ENCODE results near the gene WDFY3.

The WDFY3 gene

DNA sequence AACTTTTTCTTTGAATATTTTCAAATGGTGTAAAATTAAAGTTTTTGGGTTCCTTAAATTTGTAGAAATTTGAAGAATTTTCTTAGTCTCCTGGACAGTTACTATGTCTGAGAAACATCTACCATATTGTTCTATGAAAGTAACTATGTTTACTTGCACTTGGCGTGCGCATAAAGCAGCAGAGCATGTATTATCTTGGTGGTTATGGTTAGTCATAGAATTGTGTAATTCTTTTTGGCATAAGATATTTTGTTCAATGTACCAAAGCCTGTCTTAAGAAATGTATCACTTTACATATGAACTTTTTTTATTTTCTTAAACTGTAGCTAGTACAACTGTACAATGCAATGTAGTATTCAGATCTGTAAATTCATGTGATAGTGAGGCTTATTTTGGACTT, 334.4 kb downstream of the WDFY3 start:
- TF ChIP-seq, protein P1, sequence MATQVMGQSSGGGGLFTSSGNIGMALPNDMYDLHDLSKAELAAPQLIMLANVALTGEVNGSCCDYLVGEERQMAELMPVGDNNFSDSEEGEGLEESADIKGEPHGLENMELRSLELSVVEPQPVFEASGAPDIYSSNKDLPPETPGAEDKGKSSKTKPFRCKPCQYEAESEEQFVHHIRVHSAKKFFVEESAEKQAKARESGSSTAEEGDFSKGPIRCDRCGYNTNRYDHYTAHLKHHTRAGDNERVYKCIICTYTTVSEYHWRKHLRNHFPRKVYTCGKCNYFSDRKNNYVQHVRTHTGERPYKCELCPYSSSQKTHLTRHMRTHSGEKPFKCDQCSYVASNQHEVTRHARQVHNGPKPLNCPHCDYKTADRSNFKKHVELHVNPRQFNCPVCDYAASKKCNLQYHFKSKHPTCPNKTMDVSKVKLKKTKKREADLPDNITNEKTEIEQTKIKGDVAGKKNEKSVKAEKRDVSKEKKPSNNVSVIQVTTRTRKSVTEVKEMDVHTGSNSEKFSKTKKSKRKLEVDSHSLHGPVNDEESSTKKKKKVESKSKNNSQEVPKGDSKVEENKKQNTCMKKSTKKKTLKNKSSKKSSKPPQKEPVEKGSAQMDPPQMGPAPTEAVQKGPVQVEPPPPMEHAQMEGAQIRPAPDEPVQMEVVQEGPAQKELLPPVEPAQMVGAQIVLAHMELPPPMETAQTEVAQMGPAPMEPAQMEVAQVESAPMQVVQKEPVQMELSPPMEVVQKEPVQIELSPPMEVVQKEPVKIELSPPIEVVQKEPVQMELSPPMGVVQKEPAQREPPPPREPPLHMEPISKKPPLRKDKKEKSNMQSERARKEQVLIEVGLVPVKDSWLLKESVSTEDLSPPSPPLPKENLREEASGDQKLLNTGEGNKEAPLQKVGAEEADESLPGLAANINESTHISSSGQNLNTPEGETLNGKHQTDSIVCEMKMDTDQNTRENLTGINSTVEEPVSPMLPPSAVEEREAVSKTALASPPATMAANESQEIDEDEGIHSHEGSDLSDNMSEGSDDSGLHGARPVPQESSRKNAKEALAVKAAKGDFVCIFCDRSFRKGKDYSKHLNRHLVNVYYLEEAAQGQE (IDR thresholded peaks at IDR 0.05; ENCODE audit: low read depth): no peak
- TF ChIP-seq, protein P2, sequence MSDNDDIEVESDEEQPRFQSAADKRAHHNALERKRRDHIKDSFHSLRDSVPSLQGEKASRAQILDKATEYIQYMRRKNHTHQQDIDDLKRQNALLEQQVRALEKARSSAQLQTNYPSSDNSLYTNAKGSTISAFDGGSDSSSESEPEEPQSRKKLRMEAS (IDR thresholded peaks at IDR 0.05): no peak
- no peak for TF ChIP-seq YY1 (IDR thresholded peaks at IDR 0.05; ENCODE audit: low read depth)
- no peak for TF ChIP-seq RAD21 (IDR thresholded peaks at IDR 0.05; ENCODE audit: low read depth)
- TF ChIP-seq EP300 (IDR thresholded peaks at IDR 0.05; ENCODE audit: borderline replicate concordance): no peak
- no peak for TF ChIP-seq TEAD4 (IDR thresholded peaks at IDR 0.05)
- TF ChIP-seq CREB1 (IDR thresholded peaks at IDR 0.05; ENCODE audit: low read depth): no peak
- no peak for TF ChIP-seq TCF12 (IDR thresholded peaks at IDR 0.05; ENCODE audit: low read depth)
- no peak for TF ChIP-seq ZBTB7A (IDR thresholded peaks at IDR 0.05; ENCODE audit: low read depth)
- TF ChIP-seq, protein P3, sequence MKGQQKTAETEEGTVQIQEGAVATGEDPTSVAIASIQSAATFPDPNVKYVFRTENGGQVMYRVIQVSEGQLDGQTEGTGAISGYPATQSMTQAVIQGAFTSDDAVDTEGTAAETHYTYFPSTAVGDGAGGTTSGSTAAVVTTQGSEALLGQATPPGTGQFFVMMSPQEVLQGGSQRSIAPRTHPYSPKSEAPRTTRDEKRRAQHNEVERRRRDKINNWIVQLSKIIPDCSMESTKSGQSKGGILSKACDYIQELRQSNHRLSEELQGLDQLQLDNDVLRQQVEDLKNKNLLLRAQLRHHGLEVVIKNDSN (IDR thresholded peaks at IDR 0.05): no peak
- TF ChIP-seq TAF1 (IDR thresholded peaks at IDR 0.05; ENCODE audit: low read depth): no peak
- no peak for TF ChIP-seq EGR1 (IDR thresholded peaks at IDR 0.05)
- no peak for TF ChIP-seq CEBPB (IDR thresholded peaks at IDR 0.05)
- TF ChIP-seq NFIC (IDR thresholded peaks at IDR 0.05): no peak

DNA sequence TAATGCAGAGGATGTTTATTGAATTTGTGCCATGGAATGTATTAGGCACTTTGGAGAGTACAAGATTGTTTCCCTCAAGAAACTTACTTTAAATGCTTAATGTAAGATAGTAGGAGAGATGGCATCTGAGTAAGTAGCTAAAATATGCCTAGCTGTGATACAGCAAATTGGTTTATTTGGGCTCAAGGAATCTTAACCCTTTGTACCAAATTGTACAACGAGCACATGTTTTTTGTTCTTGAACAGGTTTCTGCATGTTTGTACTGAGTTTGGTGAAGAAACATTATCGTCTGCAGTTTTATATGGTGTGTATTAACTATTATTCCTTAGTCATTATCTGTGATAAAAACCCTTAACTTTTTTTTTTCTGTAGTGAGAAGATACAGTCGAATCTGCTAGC, 334.9 kb downstream of the WDFY3 start:
- no peak for TF ChIP-seq EGR1 (IDR thresholded peaks at IDR 0.05)
- TF ChIP-seq CREB1 (IDR thresholded peaks at IDR 0.05; ENCODE audit: low read depth): no peak
- TF ChIP-seq TEAD4 (IDR thresholded peaks at IDR 0.05): no peak
- TF ChIP-seq, protein P1 (IDR thresholded peaks at IDR 0.05; ENCODE audit: low read depth): no peak
- TF ChIP-seq FOXM1 (IDR thresholded peaks at IDR 0.05; ENCODE audit: borderline replicate concordance, low read depth): no peak
- TF ChIP-seq, protein P2 (IDR thresholded peaks at IDR 0.05): no peak
- no peak for TF ChIP-seq TAF1 (IDR thresholded peaks at IDR 0.05; ENCODE audit: low read depth)
- TF ChIP-seq YY1 (IDR thresholded peaks at IDR 0.05; ENCODE audit: low read depth): no peak
- TF ChIP-seq NFIC (IDR thresholded peaks at IDR 0.05): no peak
- TF ChIP-seq CEBPB (IDR thresholded peaks at IDR 0.05): no peak
- TF ChIP-seq, protein P3 (IDR thresholded peaks at IDR 0.05): no peak

DNA sequence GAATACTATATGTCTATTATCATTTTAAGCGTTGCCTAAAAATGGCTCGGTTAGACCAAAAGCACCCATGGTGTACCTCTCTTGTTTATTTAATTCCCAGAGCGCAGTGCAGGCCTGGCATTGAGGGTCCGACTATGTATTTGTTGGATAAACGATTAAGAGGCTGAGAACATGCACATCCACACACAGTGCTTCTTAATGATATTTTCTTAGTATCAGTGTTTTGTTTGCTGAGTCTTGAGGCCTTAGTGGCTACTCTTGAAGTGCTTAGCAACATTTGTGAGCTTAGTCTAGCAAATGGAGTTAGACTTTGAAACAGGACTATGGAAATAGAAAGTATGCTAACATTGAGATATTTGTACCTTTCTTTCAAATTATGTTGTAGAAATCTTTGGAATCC, 339.8 kb downstream of the WDFY3 start:
- TF ChIP-seq, protein P1 (IDR thresholded peaks at IDR 0.05; ENCODE audit: low read depth): no peak
- no peak for TF ChIP-seq TAF1 (IDR thresholded peaks at IDR 0.05; ENCODE audit: low read depth)
- no peak for TF ChIP-seq NFIC (IDR thresholded peaks at IDR 0.05)
- no peak for TF ChIP-seq TCF12 (IDR thresholded peaks at IDR 0.05; ENCODE audit: low read depth)
- TF ChIP-seq YY1 (IDR thresholded peaks at IDR 0.05; ENCODE audit: low read depth): no peak
- TF ChIP-seq CEBPB (IDR thresholded peaks at IDR 0.05): no peak
- TF ChIP-seq FOXM1 (IDR thresholded peaks at IDR 0.05; ENCODE audit: borderline replicate concordance, low read depth): no peak
- TF ChIP-seq TEAD4 (IDR thresholded peaks at IDR 0.05): no peak
- TF ChIP-seq, protein P2 (IDR thresholded peaks at IDR 0.05): no peak
- no peak for TF ChIP-seq RAD21 (IDR thresholded peaks at IDR 0.05; ENCODE audit: low read depth)
- TF ChIP-seq, protein P3 (IDR thresholded peaks at IDR 0.05): no peak

DNA sequence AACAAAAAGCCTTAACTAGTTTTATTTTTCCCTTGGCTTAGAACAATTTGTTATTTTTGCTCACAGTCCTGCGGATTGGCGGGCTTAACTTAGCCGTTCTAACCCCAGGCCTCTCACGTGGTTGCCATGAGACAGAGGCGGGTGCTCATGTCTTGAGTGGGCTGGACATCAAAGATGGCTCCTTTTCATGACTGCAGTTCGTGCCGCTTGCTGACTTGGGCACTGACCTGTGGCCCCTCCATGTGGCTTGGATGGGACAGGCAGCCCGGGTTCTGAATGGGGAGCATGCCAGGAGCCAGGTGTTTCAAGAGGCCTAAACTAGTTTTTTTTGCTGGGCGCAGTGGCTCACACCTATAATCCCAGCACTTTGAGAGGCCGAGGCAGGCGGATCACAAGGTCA, 342.8 kb downstream of the WDFY3 start:
- no peak for TF ChIP-seq ZBTB7A (IDR thresholded peaks at IDR 0.05; ENCODE audit: low read depth)
- TF ChIP-seq TAF1 (IDR thresholded peaks at IDR 0.05; ENCODE audit: low read depth): no peak
- no peak for TF ChIP-seq CREB1 (IDR thresholded peaks at IDR 0.05; ENCODE audit: low read depth)
- TF ChIP-seq YY1 (IDR thresholded peaks at IDR 0.05; ENCODE audit: low read depth): no peak
- TF ChIP-seq, protein P1 (IDR thresholded peaks at IDR 0.05; ENCODE audit: low read depth): no peak
- TF ChIP-seq EP300 (IDR thresholded peaks at IDR 0.05; ENCODE audit: borderline replicate concordance): no peak
- TF ChIP-seq EGR1 (IDR thresholded peaks at IDR 0.05): no peak
- TF ChIP-seq RAD21 (IDR thresholded peaks at IDR 0.05; ENCODE audit: low read depth): no peak
- no peak for TF ChIP-seq NFIC (IDR thresholded peaks at IDR 0.05)
- TF ChIP-seq, protein P3 (IDR thresholded peaks at IDR 0.05): no peak
- TF ChIP-seq, protein P2 (IDR thresholded peaks at IDR 0.05): no peak
- TF ChIP-seq CEBPB (IDR thresholded peaks at IDR 0.05): no peak
- TF ChIP-seq TEAD4 (IDR thresholded peaks at IDR 0.05): no peak
- TF ChIP-seq TCF12 (IDR thresholded peaks at IDR 0.05; ENCODE audit: low read depth): no peak
- TF ChIP-seq FOXM1 (IDR thresholded peaks at IDR 0.05; ENCODE audit: borderline replicate concordance, low read depth): no peak
